Measurements from ENCODE around the gene HNF4A.

HNF4A gene

DNA sequence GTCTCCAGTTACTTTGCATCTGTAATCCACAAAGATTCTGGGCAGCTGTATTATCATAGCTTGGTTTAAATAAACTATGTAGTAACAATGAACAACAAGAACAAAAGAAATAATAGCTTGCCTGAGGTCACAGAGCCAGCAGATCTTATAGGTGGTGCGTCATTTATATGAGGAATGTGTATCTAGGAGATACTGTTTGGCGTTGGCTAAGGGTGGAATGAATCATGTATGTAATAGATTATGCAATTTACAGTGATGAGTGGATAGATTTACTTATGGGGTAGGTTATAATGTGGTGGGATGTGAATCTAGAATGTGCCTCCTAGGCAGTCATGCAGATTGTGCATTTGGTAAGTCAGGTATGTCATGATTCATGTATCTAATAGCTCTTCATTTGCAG lies 42.8 kb downstream of the HNF4A start:
- no peak for DNase-seq (ENCODE audit: low spot score)
- TF ChIP-seq, protein P1, sequence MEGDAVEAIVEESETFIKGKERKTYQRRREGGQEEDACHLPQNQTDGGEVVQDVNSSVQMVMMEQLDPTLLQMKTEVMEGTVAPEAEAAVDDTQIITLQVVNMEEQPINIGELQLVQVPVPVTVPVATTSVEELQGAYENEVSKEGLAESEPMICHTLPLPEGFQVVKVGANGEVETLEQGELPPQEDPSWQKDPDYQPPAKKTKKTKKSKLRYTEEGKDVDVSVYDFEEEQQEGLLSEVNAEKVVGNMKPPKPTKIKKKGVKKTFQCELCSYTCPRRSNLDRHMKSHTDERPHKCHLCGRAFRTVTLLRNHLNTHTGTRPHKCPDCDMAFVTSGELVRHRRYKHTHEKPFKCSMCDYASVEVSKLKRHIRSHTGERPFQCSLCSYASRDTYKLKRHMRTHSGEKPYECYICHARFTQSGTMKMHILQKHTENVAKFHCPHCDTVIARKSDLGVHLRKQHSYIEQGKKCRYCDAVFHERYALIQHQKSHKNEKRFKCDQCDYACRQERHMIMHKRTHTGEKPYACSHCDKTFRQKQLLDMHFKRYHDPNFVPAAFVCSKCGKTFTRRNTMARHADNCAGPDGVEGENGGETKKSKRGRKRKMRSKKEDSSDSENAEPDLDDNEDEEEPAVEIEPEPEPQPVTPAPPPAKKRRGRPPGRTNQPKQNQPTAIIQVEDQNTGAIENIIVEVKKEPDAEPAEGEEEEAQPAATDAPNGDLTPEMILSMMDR (IDR thresholded peaks at IDR 0.05; ENCODE audit: extremely low read depth, missing control alignments) = no peak

DNA sequence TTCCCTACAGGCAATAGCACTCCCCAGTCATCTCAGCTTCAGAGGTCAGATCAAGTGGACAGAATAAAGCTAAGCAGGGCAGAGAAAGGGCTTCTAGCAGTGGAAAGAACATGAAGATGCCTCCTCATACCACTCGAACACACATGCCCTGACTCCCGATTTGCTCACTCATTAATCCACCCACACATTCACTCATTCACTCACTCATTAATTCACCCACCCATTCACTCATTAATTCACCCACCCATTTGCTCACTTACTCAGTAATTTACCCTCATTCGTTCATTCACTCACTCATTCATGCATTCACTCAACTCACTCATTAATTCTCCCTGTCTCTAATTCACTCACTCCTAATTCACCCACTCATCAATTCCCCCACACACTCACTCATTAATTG lies 43.9 kb downstream of the HNF4A start:
- TF ChIP-seq, protein P1 (IDR thresholded peaks at IDR 0.05; ENCODE audit: extremely low read depth, missing control alignments) = no peak
- DNase-seq (ENCODE audit: low spot score) = no peak

DNA sequence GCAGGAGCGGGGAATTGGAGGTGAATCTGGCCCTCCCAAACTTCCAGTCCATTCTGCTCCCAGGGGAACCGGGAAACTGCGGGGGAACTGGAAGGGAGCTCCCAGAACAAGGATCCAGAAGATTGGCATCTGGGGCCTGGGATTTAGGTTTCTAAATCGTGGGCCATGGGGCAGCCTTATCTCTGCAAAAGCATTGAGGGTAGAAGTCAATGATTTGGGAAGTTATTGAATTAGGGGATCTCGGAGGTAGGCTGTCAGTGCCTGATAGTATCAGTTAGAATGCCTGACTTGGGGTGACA lies 45.1 kb downstream of the HNF4A start:
- no peak for DNase-seq (ENCODE audit: low spot score)
- TF ChIP-seq, protein P1 (IDR thresholded peaks at IDR 0.05; ENCODE audit: extremely low read depth, missing control alignments) = no peak

DNA sequence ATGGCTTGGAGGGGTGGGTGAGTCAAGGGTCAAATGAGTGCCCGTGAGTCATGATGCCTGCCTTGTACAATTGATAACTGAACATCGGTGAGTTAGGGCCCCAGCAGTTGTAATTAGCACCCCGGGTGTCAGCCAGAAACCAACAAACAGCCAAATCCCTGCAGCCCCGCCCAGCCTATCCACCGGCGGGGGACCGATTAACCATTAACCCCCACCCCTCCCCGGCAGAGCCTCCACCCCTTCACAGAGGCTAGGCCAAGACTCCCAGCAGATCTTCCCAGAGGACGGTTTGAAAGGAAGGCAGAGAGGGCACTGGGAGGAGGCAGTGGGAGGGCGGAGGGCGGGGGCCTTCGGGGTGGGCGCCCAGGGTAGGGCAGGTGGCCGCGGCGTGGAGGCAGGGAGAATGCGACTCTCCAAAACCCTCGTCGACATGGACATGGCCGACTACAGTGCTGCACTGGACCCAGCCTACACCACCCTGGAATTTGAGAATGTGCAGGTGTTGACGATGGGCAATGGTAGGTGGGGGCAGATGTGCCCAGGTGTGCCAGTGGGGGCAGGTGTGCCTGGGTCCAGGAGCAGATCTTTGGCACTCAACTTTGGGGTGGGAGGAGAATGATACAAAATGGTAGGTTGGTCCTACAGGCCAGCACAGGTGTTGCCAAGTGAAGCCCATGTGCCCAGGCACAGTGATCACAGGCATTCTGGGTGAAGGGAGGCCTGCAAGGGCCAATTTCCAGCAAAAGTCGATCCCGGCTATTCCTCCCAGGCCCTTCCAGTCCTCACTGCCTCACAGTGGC lies 45.7 kb downstream of the HNF4A start:
- no peak for DNase-seq (ENCODE audit: low spot score)
- TF ChIP-seq, protein P1 (IDR thresholded peaks at IDR 0.05; ENCODE audit: extremely low read depth, missing control alignments) = no peak

DNA sequence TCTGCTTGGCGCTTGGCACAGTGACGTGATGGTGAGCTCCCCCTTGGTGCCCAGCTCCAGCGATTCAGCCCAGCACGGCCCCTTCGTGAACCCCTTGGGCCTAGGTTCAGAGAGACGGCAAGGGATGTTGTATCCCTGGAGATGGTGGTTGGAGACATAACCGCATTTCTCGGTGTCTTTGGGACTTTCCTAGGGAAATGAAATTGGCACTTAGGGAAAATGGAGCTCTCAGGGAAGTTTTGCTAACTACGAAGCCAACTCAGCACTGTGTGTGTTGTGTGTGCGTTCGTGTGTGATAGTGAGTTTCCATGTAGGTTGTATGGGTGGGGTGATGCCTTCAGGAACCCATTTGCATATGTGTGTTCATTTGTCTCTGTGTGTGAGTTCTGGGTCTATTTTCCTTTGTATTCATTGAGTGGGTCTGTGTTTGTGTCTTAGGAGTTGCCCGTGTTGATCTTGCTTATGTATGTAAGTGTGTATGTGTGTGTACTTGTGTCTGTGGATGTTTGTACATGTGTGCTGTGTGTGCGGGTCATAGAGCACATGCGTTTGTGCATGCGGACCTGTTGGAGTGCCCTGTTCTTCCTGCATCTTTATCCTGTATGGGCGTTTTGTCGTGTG lies 46.4 kb downstream of the HNF4A start:
- TF ChIP-seq, protein P1 (IDR thresholded peaks at IDR 0.05; ENCODE audit: extremely low read depth, missing control alignments) = no peak

DNA sequence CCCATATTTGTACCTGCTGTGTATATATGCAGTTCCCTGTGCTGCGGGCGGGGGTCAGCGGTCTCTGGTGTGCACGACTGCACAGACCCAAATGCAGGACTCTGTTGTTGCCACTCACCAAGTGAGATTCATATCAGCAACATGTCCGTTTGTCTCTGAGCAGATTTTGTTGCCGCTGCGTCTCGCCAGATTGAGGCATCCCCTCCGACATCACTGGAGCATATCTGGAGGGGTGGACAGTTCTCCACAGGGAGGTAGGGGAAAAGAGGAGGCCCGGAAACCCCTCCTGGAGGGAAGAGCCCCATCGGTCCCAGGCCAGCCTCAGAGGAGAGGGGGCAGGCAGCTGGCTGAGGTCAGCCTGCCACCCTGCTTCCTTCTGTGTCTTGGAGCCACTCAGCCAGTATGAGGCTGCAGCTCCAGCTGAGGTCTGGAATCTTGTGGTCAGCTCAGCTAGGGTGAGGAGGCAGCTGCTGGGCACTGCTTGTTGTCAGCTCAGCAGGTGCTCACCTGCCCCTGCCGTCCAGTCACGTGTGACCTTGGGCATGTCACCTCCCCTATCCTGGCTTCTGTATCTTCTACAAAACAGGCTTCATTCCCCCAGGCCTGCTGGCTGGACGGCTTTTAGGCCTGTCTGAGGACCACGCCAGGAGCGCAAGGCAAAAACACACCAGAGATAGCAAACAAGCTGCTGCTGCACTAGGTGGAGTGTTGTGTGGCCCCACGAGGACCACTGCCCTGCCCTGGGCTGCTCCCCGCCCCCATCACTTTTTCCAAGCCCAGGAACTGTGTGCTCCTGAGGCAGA lies 47.1 kb downstream of the HNF4A start:
- TF ChIP-seq, protein P1 (IDR thresholded peaks at IDR 0.05; ENCODE audit: extremely low read depth, missing control alignments) = no peak
- DNase-seq (ENCODE audit: low spot score) = no peak

More for the DNA sequence above, 46.4 kb downstream of the HNF4A start:
- DNase-seq (ENCODE audit: low spot score) = no peak
